ENCODE measurements around the gene TLL1. TPM values are rescaled to one million over a fixed set of nuclear protein-coding genes. Genes with fewer than 3 reads are reported as not detected.

TLL1 gene
- polyA plus RNA-seq, 1 of the 3 experiments (the other 2 are of a cell fraction) = 0.07 TPM

DNA sequence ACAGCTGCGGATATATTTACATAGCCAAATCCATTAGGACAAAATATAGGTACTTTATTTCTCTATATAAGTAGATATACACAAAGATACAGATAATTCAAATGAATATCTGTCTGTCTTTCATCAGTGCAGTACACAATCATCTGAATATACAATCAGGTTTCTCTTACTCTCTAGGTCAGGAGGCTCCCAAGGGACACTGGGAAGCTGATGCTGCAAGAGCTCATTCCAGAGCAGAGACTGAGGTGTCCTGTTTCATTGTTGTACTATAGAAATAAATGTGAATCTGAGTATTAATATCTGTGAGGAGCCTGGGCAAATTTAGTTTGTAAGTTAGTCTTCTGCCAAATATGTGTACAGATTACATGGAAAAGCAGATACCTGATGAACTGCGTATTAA is 4.2 kb downstream of the TLL1 start:
- H3K4me2 ChIP-seq = no peak overlapping the region
- H3K27me3 ChIP-seq (ENCODE audit: insufficient read depth) = peaks cover 31% of the 10 kb centered on the region
- peaks cover 0 to 3% of the 10 kb centered on the region in 2 experiments; a peak in 2 of 4 replicates for H3K4me1 ChIP-seq (ENCODE audit: control insufficient read depth in 1 of 2, insufficient read depth in 2 of 2, low read depth in 1 of 2, low read length in 1 of 2)
- CTCF ChIA-PET = no interaction called here
- peak overlapping the region in 1 of 2 experiments; percentile 50; a peak in 1 of 4 replicates for H3K27ac ChIP-seq (ENCODE audit: low read depth in 2 of 2, low read length in 1 of 2)
- no peak for DNase-seq
- no peak overlapping the region for H2AFZ ChIP-seq (ENCODE audit: low read depth)
- H3K36me3 ChIP-seq (replicated peaks in 1 of 2; ENCODE audit: control insufficient read depth in 1 of 2, insufficient read depth in 2 of 2, low read length in 1 of 2) = no peaks in the 10 kb centered on the region
- POLR2A ChIA-PET = no interaction called here
- H3K79me2 ChIP-seq (ENCODE audit: insufficient read depth) = no peaks in the 10 kb centered on the region
- no peak overlapping the region for H3K9ac ChIP-seq
- no peaks in the 10 kb centered on the region for H3K9me3 ChIP-seq
- TF ChIP-seq SIN3A (IDR thresholded peaks at IDR 0.05; ENCODE audit: borderline replicate concordance, low read depth, low read length) (no peak), RAD21 (IDR thresholded peaks at IDR 0.05; ENCODE audit: low read length) (no peak), JUND (IDR thresholded peaks at IDR 0.05) (no peak), TCF12 (IDR thresholded peaks at IDR 0.05) (no peak), MEF2A (IDR thresholded peaks at IDR 0.05; ENCODE audit: borderline replicate concordance, low read depth) (no peak), SMC3 (IDR thresholded peaks at IDR 0.05; ENCODE audit: low read depth, low read length) (no peak), FOXM1 (IDR thresholded peaks at IDR 0.05; ENCODE audit: low read depth) (no peak), GABPA (IDR thresholded peaks at IDR 0.05; ENCODE audit: low read depth) (no peak), RCOR1 (IDR thresholded peaks at IDR 0.05; ENCODE audit: low read length) (no peak), FOXJ3 (CRISPR knock-in tag; IDR thresholded peaks at IDR 0.05) (no peak), RXRA (IDR thresholded peaks at IDR 0.05; ENCODE audit: borderline replicate concordance, low read depth) (no peak), FOSL2 (IDR thresholded peaks at IDR 0.05; ENCODE audit: borderline replicate concordance, low read depth) (no peak), CHD2 (IDR thresholded peaks at IDR 0.05; ENCODE audit: low read length, partially characterized antibody) (no peak)
- TF ChIP-seq, protein P1, sequence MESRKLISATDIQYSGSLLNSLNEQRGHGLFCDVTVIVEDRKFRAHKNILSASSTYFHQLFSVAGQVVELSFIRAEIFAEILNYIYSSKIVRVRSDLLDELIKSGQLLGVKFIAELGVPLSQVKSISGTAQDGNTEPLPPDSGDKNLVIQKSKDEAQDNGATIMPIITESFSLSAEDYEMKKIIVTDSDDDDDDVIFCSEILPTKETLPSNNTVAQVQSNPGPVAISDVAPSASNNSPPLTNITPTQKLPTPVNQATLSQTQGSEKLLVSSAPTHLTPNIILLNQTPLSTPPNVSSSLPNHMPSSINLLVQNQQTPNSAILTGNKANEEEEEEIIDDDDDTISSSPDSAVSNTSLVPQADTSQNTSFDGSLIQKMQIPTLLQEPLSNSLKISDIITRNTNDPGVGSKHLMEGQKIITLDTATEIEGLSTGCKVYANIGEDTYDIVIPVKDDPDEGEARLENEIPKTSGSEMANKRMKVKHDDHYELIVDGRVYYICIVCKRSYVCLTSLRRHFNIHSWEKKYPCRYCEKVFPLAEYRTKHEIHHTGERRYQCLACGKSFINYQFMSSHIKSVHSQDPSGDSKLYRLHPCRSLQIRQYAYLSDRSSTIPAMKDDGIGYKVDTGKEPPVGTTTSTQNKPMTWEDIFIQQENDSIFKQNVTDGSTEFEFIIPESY (IDR thresholded peaks at IDR 0.05; ENCODE audit: borderline replicate concordance, low read depth) = no peak
- TF ChIP-seq, protein P2, sequence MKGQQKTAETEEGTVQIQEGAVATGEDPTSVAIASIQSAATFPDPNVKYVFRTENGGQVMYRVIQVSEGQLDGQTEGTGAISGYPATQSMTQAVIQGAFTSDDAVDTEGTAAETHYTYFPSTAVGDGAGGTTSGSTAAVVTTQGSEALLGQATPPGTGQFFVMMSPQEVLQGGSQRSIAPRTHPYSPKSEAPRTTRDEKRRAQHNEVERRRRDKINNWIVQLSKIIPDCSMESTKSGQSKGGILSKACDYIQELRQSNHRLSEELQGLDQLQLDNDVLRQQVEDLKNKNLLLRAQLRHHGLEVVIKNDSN (IDR thresholded peaks at IDR 0.05; ENCODE audit: borderline replicate concordance, low read depth) = no peak
- TF ChIP-seq, protein P3, sequence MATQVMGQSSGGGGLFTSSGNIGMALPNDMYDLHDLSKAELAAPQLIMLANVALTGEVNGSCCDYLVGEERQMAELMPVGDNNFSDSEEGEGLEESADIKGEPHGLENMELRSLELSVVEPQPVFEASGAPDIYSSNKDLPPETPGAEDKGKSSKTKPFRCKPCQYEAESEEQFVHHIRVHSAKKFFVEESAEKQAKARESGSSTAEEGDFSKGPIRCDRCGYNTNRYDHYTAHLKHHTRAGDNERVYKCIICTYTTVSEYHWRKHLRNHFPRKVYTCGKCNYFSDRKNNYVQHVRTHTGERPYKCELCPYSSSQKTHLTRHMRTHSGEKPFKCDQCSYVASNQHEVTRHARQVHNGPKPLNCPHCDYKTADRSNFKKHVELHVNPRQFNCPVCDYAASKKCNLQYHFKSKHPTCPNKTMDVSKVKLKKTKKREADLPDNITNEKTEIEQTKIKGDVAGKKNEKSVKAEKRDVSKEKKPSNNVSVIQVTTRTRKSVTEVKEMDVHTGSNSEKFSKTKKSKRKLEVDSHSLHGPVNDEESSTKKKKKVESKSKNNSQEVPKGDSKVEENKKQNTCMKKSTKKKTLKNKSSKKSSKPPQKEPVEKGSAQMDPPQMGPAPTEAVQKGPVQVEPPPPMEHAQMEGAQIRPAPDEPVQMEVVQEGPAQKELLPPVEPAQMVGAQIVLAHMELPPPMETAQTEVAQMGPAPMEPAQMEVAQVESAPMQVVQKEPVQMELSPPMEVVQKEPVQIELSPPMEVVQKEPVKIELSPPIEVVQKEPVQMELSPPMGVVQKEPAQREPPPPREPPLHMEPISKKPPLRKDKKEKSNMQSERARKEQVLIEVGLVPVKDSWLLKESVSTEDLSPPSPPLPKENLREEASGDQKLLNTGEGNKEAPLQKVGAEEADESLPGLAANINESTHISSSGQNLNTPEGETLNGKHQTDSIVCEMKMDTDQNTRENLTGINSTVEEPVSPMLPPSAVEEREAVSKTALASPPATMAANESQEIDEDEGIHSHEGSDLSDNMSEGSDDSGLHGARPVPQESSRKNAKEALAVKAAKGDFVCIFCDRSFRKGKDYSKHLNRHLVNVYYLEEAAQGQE (IDR thresholded peaks at IDR 0.05; ENCODE audit: low read depth, low read length) = no peak
- H3K4me3 ChIP-seq (ENCODE audit: low read depth in 2 of 2, low read length in 1 of 2) = no peak overlapping the region
- no peaks in the 10 kb centered on the region for H3F3A ChIP-seq (replicated peaks; ENCODE audit: insufficient read depth)
- WGBS (ENCODE audit: low lambda C conversion rate) = 42% methylated on average over 2 of the region's 2 CpGs
- no peaks in the 10 kb centered on the region for H4K20me1 ChIP-seq (ENCODE audit: insufficient read depth)
- no peaks in the 10 kb centered on the region for H3K9me2 ChIP-seq

Data from SK-N-SH (cell line).